Myocyte (in vitro differentiated cells): ENCODE measurements around the gene COA8. TPM values are rescaled to one million over a fixed set of nuclear protein-coding genes. Genes with fewer than 3 reads are reported as not detected.
"Not testable (repeated sequence)": the region's sequence is repeated elsewhere in the genome, so short reads cannot be mapped to it uniquely, and the experiment has no call there.

ENCODE experiments used
- DNase-seq: peaks from one replicate; pipeline ENCODE4 v3.0.0-alpha.2; 2012; ENCODE audit warnings: low read depth
- total RNA-seq: library from RNA; depleted of rRNA; stranded (reverse); fragments of >200 nt; gene quantifications from 2 replicates; pipeline ENCODE4 v1.2.3, GENCODE V29; 2014

The COA8 gene
- total RNA-seq, 1 donor from 2014 or later, result 66.5 TPM

GRCh38 chr14:103525430-103526246 is 37.1 kb upstream of the COA8 start:
- DNase-seq, result not testable (repeated sequence)

GRCh38 chr14:103526247-103526913 is 36.4 kb upstream of the COA8 start:
- no peak for DNase-seq

GRCh38 chr14:103526914-103527248 is 35.9 kb upstream of the COA8 start:
- no peak for DNase-seq

- peak; percentile 65 for DNase-seq
Observed at GRCh38 chr14:103527408-103528145, 35.2 kb upstream of the COA8 start.

- peak; percentile 73 for DNase-seq
Observed at GRCh38 chr14:103528146-103528586, 34.6 kb upstream of the COA8 start.

- DNase-seq, result peak; percentile 88
Observed at GRCh38 chr14:103528587-103529382, 34.0 kb upstream of the COA8 start, which contains the start of gene TRMT61A. TSS of gene TRMT61A (plus strand) at chr14:103529196. CDS start at chr14:103529979, 783 bp downstream.

- DNase-seq, result no peak
Observed at GRCh38 chr14:103529383-103530365, 33.1 kb upstream of the COA8 start.

GRCh38 chr14:103530390-103530789 is 32.4 kb upstream of the COA8 start:
- no peak for DNase-seq

- DNase-seq, result no peak
Observed at GRCh38 chr14:103530831-103531230, 31.9 kb upstream of the COA8 start.

GRCh38 chr14:103531421-103532215 is 31.1 kb upstream of the COA8 start:
- DNase-seq, result no peak

GRCh38 chr14:103532216-103533136 is 30.3 kb upstream of the COA8 start:
- DNase-seq, result no peak

GRCh38 chr14:103533137-103533998 is 29.4 kb upstream of the COA8 start:
- DNase-seq, result no peak

- no peak for DNase-seq
Observed at GRCh38 chr14:103533999-103534575, 28.7 kb upstream of the COA8 start.

- DNase-seq, result no peak
Observed at GRCh38 chr14:103534576-103535061, 28.1 kb upstream of the COA8 start.

- DNase-seq, result no peak
Observed at GRCh38 chr14:103535081-103535890, 27.5 kb upstream of the COA8 start.
